Measurements from ENCODE around the gene VWA1. TPM values are rescaled to one million over a fixed set of nuclear protein-coding genes. Genes with fewer than 3 reads are reported as not detected.

The VWA1 gene
- total and polyA plus RNA-seq, 5 experiments from 2014 or later, result not detected

DNA sequence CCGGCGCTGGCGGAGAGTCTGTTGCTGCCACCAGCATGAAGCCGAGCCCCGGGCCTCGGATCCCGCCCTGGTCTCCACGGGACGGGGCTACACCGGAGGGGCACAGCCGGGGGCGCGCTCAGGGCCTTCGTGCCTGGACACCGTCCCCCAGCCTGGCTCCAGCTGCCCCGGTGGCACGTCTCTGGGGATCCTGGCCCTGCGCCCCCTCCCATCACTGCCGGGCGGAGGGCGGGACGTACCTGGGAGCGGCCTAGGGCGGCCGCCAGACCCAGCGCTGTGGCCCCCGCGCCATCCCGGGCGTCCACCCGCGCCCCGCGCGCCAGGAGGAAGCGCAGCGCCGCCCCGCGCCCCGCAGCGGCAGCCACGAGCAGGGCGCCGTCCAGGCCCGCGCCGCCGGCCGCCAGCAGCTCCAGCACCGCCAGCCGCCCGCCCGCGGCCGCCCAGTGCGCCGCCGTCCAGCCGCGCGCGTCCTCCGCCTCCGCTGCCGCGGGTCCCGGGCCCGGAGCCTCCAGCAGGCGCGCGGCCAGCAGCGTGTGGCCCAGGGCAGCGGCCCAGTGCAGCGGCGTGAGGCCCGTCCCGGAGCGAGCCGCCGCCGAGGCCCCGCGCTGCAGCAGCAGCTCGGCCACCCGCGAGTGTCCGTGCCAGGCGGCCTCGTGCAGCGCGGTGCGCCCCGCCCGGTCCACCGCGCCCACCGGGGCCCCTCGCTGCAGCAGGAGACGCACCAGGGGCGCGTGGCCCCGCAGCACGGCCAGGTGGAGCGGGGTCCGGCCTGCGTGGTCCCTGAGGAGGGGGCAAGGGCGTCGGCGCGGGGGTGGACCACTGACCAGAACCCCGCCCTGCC lies 15.5 kb upstream of the VWA1 start:
- H3K27me3 Mint-ChIP-seq, result peaks cover 0 to 21% (median 6%) of the 10 kb centered on the region in 5 donors
- no peaks in the 10 kb centered on the region for H3K36me3 Mint-ChIP-seq
- peak overlapping the region in 1 of 10 donors; percentile 70 for H3K4me3 Mint-ChIP-seq
- H3K9me3 Mint-ChIP-seq, result no peaks in the 10 kb centered on the region
- DNase-seq, result peak in 1 of 10 donors; percentile 54
- no peak overlapping the region for H3K27ac Mint-ChIP-seq
- peak; percentile 77 to 96 for ATAC-seq
- H3K4me1 Mint-ChIP-seq, result peaks cover 0 to 11% (median 4%) of the 10 kb centered on the region in 4 donors
- POLR2A ChIA-PET, result interaction anchor here (1.7 kb wide), 1 partner anchor 14 kb away, joined by 4 read pairs; no protein-coding TSS in a partner anchor

DNA sequence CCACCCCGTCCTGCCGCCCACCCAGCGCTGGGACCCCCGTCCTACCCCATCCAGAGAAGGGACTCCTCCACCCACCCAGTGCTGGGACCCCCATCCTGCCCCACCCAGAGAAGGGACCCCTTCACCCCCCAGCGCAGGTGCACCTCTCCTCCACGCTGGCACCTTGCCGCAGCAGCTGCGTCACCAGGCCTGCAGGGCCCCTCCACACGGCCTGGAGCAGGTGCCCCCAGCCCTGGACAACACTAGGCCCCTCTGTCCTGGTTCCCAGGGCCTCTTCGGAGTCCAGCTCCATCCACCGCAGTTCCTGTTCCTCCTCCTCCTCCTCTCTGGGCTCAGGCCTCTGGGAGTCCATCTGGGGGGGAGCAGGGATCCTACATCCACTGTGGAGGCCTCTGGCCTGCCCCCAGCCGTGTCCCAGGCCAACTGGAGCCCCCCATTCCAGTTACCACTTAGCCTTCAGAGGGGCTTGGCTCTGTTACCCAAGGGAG lies 14.8 kb upstream of the VWA1 start:
- H3K4me1 Mint-ChIP-seq, result peaks cover under 1 to 11% (median 4%) of the 10 kb centered on the region in 4 donors
- H3K27me3 Mint-ChIP-seq, result peaks cover 0 to 26% (median 6%) of the 10 kb centered on the region in 5 donors
- POLR2A ChIA-PET, result interaction anchor here (1.7 kb wide), 1 partner anchor 15 kb away, joined by 4 read pairs; no protein-coding TSS in a partner anchor
- no peak for ATAC-seq
- H3K9me3 Mint-ChIP-seq, result no peaks in the 10 kb centered on the region
- peak overlapping the region in 5 of 10 donors; percentile 10 to 82 (median 38) for H3K4me3 Mint-ChIP-seq
- no peaks in the 10 kb centered on the region for H3K36me3 Mint-ChIP-seq
- peak in 1 of 10 donors; percentile 59 for DNase-seq
- no peak overlapping the region for H3K27ac Mint-ChIP-seq

DNA sequence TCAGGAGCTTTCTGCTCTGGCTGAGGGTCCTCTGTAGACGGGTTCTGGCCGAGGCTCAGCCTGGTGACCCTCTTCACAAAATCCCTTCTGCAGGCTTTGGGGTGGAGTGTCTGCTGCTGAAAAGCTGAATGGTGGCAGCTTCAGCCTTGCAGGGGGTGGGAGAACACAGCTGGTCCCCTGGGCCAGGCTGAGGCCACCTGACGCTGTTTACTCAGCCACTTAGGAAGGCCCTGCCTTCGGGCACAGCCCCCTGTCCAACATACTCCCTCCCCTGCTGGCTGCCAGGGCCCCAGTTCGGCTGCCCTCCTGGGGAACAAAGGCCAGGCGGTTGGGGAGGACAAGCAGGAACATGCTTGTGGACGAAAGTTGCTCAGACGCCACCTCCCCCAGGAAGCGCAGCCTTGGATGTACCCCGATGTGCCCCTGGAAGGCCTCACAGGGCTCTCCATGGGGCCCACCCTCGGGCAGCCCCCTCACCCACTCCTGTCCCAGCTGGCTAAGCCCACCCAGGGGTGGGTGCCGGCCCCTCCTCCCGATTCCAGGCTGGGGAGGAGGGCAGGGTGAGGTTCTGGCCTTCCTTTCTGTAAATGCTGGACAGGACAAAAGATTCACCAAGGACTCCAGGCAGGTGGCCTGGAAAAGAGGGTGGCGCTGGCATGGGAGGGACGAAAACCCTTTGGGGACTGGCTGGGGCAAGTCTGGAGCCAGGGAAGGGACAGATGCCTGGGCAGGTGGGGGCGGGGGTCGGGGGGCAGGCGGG lies 14.2 kb upstream of the VWA1 start, which contains the start of gene ANKRD65:
TSS of gene ANKRD65 (minus strand) at position 130 of the 760 bp plus-strand sequence. CDS start 271 bp downstream, outside the sequence.
- ATAC-seq (no peak), DNase-seq (peak in 1 of 10 donors; percentile 47)
- Mint-ChIP-seq H3K4me1 (peaks cover 2 to 11% (median 6%) of the 10 kb centered on the region in 4 donors), H3K27ac (peak within 1 kb of the TSS in 1 of 10 donors; percentile 22), H3K9me3 (no peaks in the 10 kb centered on the region), H3K27me3 (peaks cover 0 to 30% (median 6%) of the 10 kb centered on the region in 5 donors), H3K36me3 (no peaks in the 10 kb centered on the region), H3K4me3 (peak within 1 kb of the TSS in 6 of 10 donors; percentile 10 to 82 (median 30))
- POLR2A ChIA-PET, result interaction anchor here (1.7 kb wide), 1 partner anchor 16 kb away, joined by 4 read pairs; no protein-coding TSS in a partner anchor

DNA sequence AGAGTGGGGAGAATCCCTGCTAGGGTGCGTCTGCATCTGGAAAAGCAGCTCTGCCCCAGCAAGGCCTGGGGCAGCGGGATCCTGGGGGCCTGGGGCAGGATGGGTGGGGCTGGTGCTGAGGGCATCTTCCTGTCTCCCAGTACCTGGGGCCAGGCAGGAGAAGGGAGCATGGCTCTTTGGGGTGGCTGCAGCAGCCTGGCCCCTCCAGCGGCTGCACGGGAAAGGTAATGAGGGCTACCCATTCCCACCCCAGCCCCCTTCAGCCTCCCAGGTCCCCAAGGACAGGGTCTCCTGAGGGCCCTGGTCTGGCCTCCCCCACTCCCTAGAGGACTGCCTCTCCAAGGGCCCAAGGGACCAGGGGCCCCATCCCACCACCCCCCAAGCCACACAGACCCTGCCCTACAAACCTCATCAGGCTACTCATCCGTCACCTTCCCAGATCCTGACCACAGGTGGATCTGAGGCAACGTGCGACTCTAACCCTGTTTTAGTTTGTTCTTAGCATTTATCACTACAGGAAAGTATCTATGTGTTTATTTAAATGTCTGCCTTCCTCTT lies 13.5 kb upstream of the VWA1 start:
- H3K4me3 Mint-ChIP-seq, result no peak overlapping the region
- H3K4me1 Mint-ChIP-seq, result peaks cover 2 to 13% (median 7%) of the 10 kb centered on the region in 4 donors
- no peak overlapping the region for H3K27ac Mint-ChIP-seq
- ATAC-seq, result no peak
- DNase-seq, result peak in 1 of 10 donors; percentile 30
- no peaks in the 10 kb centered on the region for H3K9me3 Mint-ChIP-seq
- POLR2A ChIA-PET, result no interaction called here
- no peaks in the 10 kb centered on the region for H3K36me3 Mint-ChIP-seq
- peaks cover 0 to 32% (median 6%) of the 10 kb centered on the region in 5 donors for H3K27me3 Mint-ChIP-seq

DNA sequence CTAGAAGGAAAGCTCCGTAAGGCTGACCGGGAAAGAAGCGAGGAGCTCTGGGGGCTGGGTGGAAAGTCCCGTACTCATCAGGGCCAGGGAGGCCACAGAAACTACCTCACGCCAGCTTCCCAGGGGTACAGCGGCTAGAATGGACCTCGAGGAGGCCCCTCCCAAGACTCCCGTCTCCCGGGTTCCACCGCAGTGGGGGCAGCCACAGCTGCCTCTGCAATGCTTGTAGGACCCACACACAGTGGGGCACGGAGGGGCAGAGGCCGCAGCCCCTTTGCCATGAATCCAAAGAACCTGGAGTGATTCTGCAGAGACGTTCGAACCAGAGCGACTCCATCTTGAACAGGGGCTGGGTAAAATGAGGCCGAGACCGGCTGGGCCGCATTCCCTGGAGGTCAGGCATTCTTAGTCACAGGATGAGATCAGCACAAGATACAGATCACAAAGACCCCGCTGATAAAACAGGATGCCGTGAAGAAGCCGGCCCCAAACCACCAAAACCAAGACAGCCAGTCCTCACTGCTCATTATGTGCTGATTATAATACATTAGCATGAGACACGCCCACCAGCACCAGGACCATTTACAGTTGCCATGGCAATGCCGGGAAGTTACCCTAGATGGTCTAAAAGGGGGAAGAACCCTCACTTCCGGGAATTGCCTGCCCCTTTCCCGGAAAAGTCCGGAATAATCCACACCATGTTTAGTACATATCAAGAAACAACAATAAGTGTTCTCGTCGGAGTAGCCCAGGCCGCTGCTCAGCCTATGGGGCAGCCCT lies 12.8 kb upstream of the VWA1 start:
- no peak for ATAC-seq
- H3K27ac Mint-ChIP-seq, result peak overlapping the region in 1 of 10 donors; percentile 14
- peaks cover 2 to 13% (median 7%) of the 10 kb centered on the region in 4 donors for H3K4me1 Mint-ChIP-seq
- peak in 1 of 10 donors; percentile 37 for DNase-seq
- peak overlapping the region in 1 of 10 donors; percentile 42 for H3K4me3 Mint-ChIP-seq
- no peaks in the 10 kb centered on the region for H3K36me3 Mint-ChIP-seq
- H3K9me3 Mint-ChIP-seq, result no peaks in the 10 kb centered on the region
- peaks cover 0 to 32% (median 6%) of the 10 kb centered on the region in 5 donors for H3K27me3 Mint-ChIP-seq
- POLR2A ChIA-PET, result interaction anchor here (1.4 kb wide), 1 partner anchor 11 kb away, joined by 3 read pairs; no protein-coding TSS in a partner anchor

DNA sequence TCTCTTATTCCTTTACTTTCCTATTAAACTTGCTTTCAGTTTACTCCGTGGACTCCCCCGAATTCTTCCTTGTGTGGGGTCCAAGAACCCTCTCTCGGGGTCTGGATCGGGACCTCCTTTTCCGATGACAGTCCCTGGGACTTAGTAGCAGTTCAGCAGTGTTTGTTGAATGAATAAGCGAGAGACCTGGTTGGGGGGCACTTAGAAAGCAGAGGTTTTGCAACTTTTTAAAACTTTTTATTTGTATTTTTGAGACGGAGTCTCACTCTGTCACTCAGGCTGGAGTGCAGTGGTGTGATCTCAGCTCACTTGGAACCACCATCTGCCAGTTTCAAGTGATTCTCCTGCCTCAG lies 12.3 kb upstream of the VWA1 start:
- H3K36me3 Mint-ChIP-seq, result peaks cover 0 to under 1% (median 0%) of the 10 kb centered on the region in 3 donors
- peaks cover 2 to 13% (median 6%) of the 10 kb centered on the region in 4 donors for H3K4me1 Mint-ChIP-seq
- peak overlapping the region in 1 of 10 donors; percentile 18 for H3K27ac Mint-ChIP-seq
- H3K27me3 Mint-ChIP-seq, result peaks cover under 1 to 33% (median 6%) of the 10 kb centered on the region in 5 donors
- peak overlapping the region in 1 of 10 donors; percentile 42 for H3K4me3 Mint-ChIP-seq
- DNase-seq (no peak), ATAC-seq (no peak)
- H3K9me3 Mint-ChIP-seq, result no peaks in the 10 kb centered on the region
- POLR2A ChIA-PET, result interaction anchor here (1.4 kb wide), 1 partner anchor 11 kb away, joined by 3 read pairs; no protein-coding TSS in a partner anchor

DNA sequence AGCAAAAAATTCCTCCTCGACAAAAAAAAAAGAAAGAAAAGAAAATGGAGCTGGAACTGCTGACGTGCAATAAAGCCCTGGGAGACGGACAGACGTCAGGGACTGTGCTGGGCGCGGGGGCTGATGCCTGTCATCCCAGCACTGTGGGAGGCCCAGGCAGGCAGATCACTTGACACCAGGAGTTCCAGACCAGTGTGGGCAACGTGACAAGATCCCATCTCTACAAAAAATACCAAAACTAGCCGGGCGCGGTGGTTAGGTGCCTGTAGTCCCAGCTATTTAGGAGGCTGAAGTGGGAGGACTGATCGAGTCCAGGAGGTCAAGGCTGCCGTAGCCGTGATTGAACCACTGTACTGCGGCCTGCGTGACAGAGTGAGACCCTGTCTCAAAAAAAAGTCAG lies 10.8 kb upstream of the VWA1 start:
- POLR2A ChIA-PET, result interaction anchor here (0.7 kb wide), 1 partner anchor 10 kb away, joined by 3 read pairs; no protein-coding TSS in a partner anchor

DNA sequence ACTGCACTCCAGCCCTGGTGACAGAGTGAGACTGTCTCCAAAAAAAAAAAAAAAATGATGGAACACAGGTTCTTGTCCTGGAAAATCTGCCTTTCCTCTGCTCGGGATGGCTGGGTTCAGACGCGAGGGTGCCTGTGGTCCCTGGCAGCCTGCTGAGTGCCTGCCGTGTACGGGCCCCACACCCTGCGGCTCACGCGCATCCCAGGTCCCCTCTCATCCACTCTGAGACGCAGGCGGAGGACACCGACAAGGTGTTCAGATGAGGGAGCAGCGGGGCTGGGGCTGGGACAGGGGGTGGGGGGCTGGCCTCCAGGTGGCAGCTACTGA lies 10.1 kb upstream of the VWA1 start:
- H3K27ac Mint-ChIP-seq, result peak overlapping the region in 1 of 10 donors; percentile 70
- DNase-seq, result peak in 1 of 10 donors; percentile 50
- H3K4me1 Mint-ChIP-seq, result peaks cover 4 to 15% (median 8%) of the 10 kb centered on the region in 4 donors
- no peak for ATAC-seq
- H3K27me3 Mint-ChIP-seq, result peaks cover 4 to 51% (median 10%) of the 10 kb centered on the region in 5 donors
- no peak overlapping the region for H3K4me3 Mint-ChIP-seq
- peaks cover 0 to 3% (median 0%) of the 10 kb centered on the region in 9 donors for H3K9me3 Mint-ChIP-seq
- POLR2A ChIA-PET, result no interaction called here
- peaks cover 0 to 4% (median 0%) of the 10 kb centered on the region in 3 donors for H3K36me3 Mint-ChIP-seq

More for the DNA sequence above, 10.8 kb upstream of the VWA1 start:
- Mint-ChIP-seq H3K4me3 (peak overlapping the region in 1 of 10 donors; percentile 16), H3K36me3 (peaks cover 0 to 4% (median 0%) of the 10 kb centered on the region in 3 donors), H3K9me3 (peaks cover 0 to 3% (median 0%) of the 10 kb centered on the region in 9 donors), H3K4me1 (peaks cover 2 to 15% (median 8%) of the 10 kb centered on the region in 4 donors), H3K27me3 (peaks cover 4 to 46% (median 10%) of the 10 kb centered on the region in 5 donors), H3K27ac (peak overlapping the region in 1 of 10 donors; percentile 70)
- DNase-seq (peak in 1 of 10 donors; percentile 24), ATAC-seq (no peak)

DNA sequence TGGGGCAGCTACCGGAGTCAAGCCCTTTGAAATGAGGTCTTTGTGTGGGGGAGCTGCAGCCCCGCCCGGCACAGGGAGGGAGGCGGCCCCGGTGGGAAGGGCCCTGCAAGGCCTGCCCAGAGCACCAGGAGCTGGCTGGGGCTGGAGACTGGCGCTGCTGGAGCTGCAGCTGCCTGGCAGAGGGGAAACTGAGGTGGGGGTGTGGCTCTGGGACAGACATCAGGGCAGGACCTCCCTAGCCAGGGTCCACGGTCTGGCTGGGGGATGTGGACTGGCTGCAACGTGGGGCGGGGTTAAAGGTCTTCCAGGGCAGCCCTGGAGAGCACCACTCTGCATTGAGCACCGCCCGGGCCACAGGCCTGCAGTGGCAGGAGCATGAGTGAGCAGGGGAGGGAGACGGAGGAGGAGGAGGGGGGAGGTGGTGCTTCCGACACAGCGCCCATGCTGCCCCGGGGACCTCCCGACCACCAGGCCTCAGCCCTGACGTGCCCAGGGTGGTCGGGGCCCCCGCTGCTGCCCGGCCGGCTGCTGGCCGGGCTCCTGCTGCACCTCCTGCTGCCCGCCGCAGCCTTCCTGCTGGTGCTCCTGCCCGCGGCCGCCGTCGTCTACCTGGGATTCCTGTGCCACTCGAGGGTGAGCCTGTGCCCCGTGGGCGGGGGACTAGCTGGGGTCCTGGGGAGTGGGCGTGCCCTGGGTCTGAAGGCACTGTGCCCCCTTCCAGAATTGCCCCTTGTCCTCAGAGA lies 9.6 kb upstream of the VWA1 start:
- peak overlapping the region in 4 of 10 donors; percentile 29 to 54 (median 38) for H3K4me3 Mint-ChIP-seq
- no peak overlapping the region for H3K27ac Mint-ChIP-seq
- ATAC-seq, result peak in 1 of 2 donors; percentile 22
- peak in 1 of 10 donors; percentile 35 for DNase-seq
- H3K9me3 Mint-ChIP-seq, result peaks cover 0 to 3% (median 0%) of the 10 kb centered on the region in 9 donors
- H3K4me1 Mint-ChIP-seq, result peaks cover 4 to 12% (median 8%) of the 10 kb centered on the region in 4 donors
- peaks cover 4 to 51% (median 10%) of the 10 kb centered on the region in 5 donors for H3K27me3 Mint-ChIP-seq
- POLR2A ChIA-PET, result interaction anchor here (1.0 kb wide), 1 partner anchor 18 kb away, joined by 4 read pairs; no protein-coding TSS in a partner anchor
- H3K36me3 Mint-ChIP-seq, result peaks cover 0 to 4% (median 0%) of the 10 kb centered on the region in 3 donors

DNA sequence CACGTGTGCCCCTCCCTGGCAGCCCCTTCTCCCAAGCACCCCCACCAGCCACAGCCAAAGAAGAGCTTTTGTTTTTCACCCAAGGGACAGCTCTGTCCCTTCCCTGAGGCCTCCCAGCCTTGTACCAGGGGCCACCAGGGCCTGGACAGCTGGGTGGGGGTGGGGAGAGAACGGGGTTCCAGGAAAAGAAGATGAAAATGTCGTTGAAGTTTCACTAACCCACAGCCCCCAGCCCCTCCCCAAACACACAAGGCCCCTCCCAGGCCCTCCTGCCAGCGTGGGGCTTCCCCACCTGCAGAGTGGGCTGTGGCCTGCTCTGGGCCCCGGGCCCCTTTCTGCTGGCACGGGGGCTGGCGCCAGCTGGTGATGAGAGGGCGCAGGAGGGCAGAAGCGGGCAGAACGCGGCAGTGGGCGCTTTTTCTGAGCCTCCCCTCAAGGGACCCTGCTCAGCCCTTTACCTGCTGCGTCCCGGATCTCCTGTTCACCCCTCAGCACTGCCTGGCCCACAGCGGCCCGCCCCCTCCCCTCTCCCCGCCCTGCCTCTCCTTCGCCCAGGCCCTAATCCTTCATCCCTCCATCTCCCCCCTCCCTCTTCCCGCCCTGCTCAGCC lies 8.9 kb upstream of the VWA1 start:
- Mint-ChIP-seq H3K36me3 (peaks cover 0 to 4% (median 0%) of the 10 kb centered on the region in 3 donors), H3K27me3 (peaks cover 4 to 49% (median 10%) of the 10 kb centered on the region in 5 donors), H3K27ac (no peak overlapping the region), H3K4me3 (peak overlapping the region in 4 of 10 donors; percentile 29 to 54 (median 38)), H3K9me3 (peaks cover 0 to 3% (median 0%) of the 10 kb centered on the region in 9 donors), H3K4me1 (peaks cover 4 to 12% (median 8%) of the 10 kb centered on the region in 4 donors)
- DNase-seq (peak in 1 of 10 donors; percentile 63), ATAC-seq (peak; percentile 55 to 66)
- POLR2A ChIA-PET, result interaction anchor here (1.0 kb wide), 1 partner anchor 19 kb away, joined by 4 read pairs; no protein-coding TSS in a partner anchor
